Glutamatergic neuron (in vitro differentiated cells): ENCODE results near the gene WBP2NL. TPM values are rescaled to one million over a fixed set of nuclear protein-coding genes. Genes with fewer than 3 reads are reported as not detected.

Experiments
- DNase-seq: peaks from one replicate; pipeline ENCODE4 v3.0.0; 2022
- H3K27ac Mint-ChIP-seq: one replicate; pipeline ENCODE4 v1.8.0; 2020; ENCODE audit warnings: mild to moderate bottlenecking, mixed read lengths, inconsistent platforms; ENCODE audit not compliant: unreplicated experiment
- H3K27me3 Mint-ChIP-seq: one replicate; pipeline ENCODE4 v1.8.0; 2020; ENCODE audit warnings: mild to moderate bottlenecking, moderate library complexity, mixed read lengths, inconsistent platforms; ENCODE audit not compliant: unreplicated experiment
- H3K36me3 Mint-ChIP-seq: one replicate; pipeline ENCODE4 v1.8.0; 2020; ENCODE audit warnings: mild to moderate bottlenecking, mixed read lengths, inconsistent platforms; ENCODE audit not compliant: unreplicated experiment
- H3K4me1 Mint-ChIP-seq: one replicate; pipeline ENCODE4 v1.8.0; 2020; ENCODE audit warnings: mild to moderate bottlenecking, low read depth, mixed read lengths, inconsistent platforms; ENCODE audit not compliant: unreplicated experiment
- H3K4me3 Mint-ChIP-seq: one replicate; pipeline ENCODE4 v1.8.0; 2020; ENCODE audit warnings: mild to moderate bottlenecking, mixed read lengths, inconsistent platforms; ENCODE audit not compliant: unreplicated experiment
- H3K9me3 Mint-ChIP-seq: one replicate; pipeline ENCODE4 v1.8.0; 2020; ENCODE audit warnings: mild to moderate bottlenecking, moderate library complexity, mixed read lengths, inconsistent platforms; ENCODE audit not compliant: unreplicated experiment
- total RNA-seq: library from RNA; stranded (reverse); fragmentation: NEBNext Ultra II Directional; extraction: Animal tissue kit (Norgen Biotek cat#: 25700); gene quantifications from one replicate; pipeline ENCODE4 v1.2.1, GENCODE V29; 2021; ENCODE audit not compliant: unreplicated experiment
- TF ChIP-seq, protein P1 (sequence below): fragments of 200-600 bp; sonication (generic); IDR thresholded peaks from one replicate; pipeline ENCODE4 v1.5.0; 2021; ENCODE audit not compliant: partially characterized antibody, unreplicated experiment

Gene WBP2NL
- total RNA-seq, 1 donor from 2014 or later: not detected

GRCh38 chr22:42025421-42025820, 26.8 kb downstream of the WBP2NL start:
- peaks cover 5% of the 10 kb centered on the region for H3K27me3 Mint-ChIP-seq
- H3K4me1 Mint-ChIP-seq: no peaks in the 10 kb centered on the region
- H3K9me3 Mint-ChIP-seq: peaks cover 1% of the 10 kb centered on the region
- DNase-seq: no peak
- TF ChIP-seq, protein P1, sequence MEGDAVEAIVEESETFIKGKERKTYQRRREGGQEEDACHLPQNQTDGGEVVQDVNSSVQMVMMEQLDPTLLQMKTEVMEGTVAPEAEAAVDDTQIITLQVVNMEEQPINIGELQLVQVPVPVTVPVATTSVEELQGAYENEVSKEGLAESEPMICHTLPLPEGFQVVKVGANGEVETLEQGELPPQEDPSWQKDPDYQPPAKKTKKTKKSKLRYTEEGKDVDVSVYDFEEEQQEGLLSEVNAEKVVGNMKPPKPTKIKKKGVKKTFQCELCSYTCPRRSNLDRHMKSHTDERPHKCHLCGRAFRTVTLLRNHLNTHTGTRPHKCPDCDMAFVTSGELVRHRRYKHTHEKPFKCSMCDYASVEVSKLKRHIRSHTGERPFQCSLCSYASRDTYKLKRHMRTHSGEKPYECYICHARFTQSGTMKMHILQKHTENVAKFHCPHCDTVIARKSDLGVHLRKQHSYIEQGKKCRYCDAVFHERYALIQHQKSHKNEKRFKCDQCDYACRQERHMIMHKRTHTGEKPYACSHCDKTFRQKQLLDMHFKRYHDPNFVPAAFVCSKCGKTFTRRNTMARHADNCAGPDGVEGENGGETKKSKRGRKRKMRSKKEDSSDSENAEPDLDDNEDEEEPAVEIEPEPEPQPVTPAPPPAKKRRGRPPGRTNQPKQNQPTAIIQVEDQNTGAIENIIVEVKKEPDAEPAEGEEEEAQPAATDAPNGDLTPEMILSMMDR: no peak
- no peak overlapping the region for H3K27ac Mint-ChIP-seq
- no peak overlapping the region for H3K4me3 Mint-ChIP-seq
- H3K36me3 Mint-ChIP-seq: no peaks in the 10 kb centered on the region

DNA sequence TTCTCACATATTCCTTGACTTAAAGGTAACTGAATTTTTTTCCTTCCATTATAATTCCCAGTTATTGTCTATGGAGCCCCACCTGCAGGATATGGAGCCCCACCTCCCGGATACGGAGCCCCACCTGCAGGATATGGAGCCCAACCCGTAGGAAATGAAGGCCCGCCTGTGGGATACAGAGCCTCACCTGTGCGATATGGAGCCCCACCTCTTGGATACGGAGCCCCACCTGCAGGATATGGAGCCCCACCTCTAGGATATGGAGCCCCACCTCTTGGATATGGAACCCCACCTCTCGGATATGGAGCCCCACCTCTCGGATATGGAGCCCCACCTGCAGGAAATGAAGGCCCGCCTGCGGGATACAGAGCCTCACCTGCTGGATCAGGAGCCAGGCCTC, 28.1 kb downstream of the WBP2NL start:
- H3K4me3 Mint-ChIP-seq: no peak overlapping the region
- DNase-seq: no peak

DNA sequence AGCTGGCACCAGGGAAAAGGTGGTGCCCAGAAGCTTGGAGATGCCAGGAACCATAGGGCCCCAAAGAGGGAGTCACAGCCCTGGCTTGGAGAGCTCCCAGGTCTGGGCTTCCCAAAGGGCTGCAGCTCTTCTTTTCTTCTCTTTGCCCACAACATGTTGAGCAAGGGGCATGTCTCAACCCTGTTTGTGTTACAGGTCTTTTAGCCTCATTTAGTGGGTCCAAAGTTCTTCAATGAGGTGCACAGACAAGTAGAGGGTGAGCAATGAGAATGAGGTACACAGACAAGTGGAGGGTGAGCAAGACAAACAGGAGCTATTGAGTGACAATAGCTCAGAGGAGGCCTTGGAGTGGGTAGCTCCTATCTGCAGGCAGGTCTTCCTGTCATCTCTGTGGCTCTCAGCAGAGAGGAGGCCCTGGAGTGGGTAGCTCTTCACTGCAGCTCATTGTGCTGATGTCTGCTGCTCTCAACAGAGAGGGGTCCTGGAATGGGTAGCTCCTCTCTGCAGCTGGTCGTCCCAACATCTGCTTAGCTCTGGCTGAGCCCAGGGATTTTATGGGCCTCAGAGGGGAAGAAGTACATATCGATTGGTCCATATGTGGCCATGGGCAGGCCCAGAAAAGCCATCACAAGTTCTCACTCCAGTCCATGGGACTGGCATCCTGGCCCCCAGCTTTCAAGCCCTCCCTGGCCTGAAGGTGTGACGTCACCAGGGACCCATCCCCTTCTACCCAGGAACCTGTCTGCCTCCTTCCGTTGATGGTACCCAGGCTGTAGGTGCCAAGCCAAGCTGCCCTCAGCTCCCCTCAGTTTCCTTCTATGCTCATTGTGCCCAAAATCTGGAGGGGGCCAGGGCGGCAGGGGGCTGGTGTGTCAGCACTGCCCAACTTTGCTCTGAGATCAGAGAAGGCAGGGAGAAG, 34.9 kb downstream of the WBP2NL start:
- Mint-ChIP-seq H3K27ac (no peak overlapping the region), H3K9me3 (peaks cover 1% of the 10 kb centered on the region), H3K36me3 (no peaks in the 10 kb centered on the region), H3K4me1 (no peaks in the 10 kb centered on the region), H3K27me3 (no peaks in the 10 kb centered on the region), H3K4me3 (no peak overlapping the region)
- TF ChIP-seq, protein P1: no peak
- DNase-seq: no peak

More for the DNA sequence above, 28.1 kb downstream of the WBP2NL start:
- H3K27ac Mint-ChIP-seq: no peak overlapping the region
- peaks cover 1% of the 10 kb centered on the region for H3K9me3 Mint-ChIP-seq
- no peaks in the 10 kb centered on the region for H3K4me1 Mint-ChIP-seq
- H3K27me3 Mint-ChIP-seq: peaks cover 5% of the 10 kb centered on the region
- TF ChIP-seq, protein P1: no peak
- no peaks in the 10 kb centered on the region for H3K36me3 Mint-ChIP-seq

- Mint-ChIP-seq H3K27me3 (no peaks in the 10 kb centered on the region), H3K9me3 (peaks cover under 1% of the 10 kb centered on the region), H3K36me3 (peaks cover 4% of the 10 kb centered on the region), H3K27ac (no peak overlapping the region), H3K4me3 (no peak overlapping the region), H3K4me1 (no peaks in the 10 kb centered on the region)
- TF ChIP-seq, protein P1: no peak
- DNase-seq: no peak
Observed at GRCh38 chr22:42035256-42035655, 36.7 kb downstream of the WBP2NL start.

GRCh38 chr22:42039271-42039670, 40.7 kb downstream of the WBP2NL start:
- DNase-seq: no peak
- Mint-ChIP-seq H3K27ac (no peak overlapping the region), H3K36me3 (peaks cover 10% of the 10 kb centered on the region), H3K4me3 (no peak overlapping the region), H3K4me1 (no peaks in the 10 kb centered on the region), H3K27me3 (no peaks in the 10 kb centered on the region), H3K9me3 (peaks cover 2% of the 10 kb centered on the region)
- TF ChIP-seq, protein P1: no peak
